HTERT RPE-1 (cell line): Measurements from ENCODE around the gene RAD18.

Experiments used
- in situ Hi-C: fragments of 300-500 bp; cut with MboI; formaldehyde crosslinking; loops from 4 replicates; pipeline ENCODE4 v1.14.3; 2020; ENCODE audit warnings: low sequenced_read_pairs

RAD18 gene, protein sequence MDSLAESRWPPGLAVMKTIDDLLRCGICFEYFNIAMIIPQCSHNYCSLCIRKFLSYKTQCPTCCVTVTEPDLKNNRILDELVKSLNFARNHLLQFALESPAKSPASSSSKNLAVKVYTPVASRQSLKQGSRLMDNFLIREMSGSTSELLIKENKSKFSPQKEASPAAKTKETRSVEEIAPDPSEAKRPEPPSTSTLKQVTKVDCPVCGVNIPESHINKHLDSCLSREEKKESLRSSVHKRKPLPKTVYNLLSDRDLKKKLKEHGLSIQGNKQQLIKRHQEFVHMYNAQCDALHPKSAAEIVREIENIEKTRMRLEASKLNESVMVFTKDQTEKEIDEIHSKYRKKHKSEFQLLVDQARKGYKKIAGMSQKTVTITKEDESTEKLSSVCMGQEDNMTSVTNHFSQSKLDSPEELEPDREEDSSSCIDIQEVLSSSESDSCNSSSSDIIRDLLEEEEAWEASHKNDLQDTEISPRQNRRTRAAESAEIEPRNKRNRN

GRCh38 chr3:8963137-8963853 lies at the start of gene RAD18:
RAD18 (minus strand) TSS chr3:8963472; CDS start chr3:8963385, 87 bp downstream.
- in situ Hi-C loops = no loop called here

DNA sequence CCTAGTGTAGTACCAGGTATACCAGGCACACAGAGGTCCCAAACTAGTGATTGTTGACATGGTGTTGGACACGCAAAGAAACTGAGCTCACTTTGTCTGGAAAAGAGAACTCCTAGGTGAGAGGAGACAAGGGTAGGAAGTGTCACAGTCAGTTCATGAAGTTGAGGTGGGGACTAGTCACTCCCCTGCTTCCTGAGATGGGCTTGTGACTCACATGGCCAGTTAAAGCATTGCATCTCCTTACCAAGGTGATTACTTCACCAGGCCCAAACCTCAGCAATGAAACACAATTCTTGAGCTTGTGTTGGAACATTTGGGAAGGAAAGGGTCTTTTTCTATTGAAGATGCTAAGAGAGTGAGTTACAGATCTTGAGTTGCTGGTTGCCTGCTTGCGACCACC lies 49.2 kb upstream of the RAD18 start:
- in situ Hi-C loops = no loop called here

- in situ Hi-C loops = no loop called here
Measured at GRCh38 chr3:9009976-9010545, 46.8 kb upstream of the RAD18 start.

DNA sequence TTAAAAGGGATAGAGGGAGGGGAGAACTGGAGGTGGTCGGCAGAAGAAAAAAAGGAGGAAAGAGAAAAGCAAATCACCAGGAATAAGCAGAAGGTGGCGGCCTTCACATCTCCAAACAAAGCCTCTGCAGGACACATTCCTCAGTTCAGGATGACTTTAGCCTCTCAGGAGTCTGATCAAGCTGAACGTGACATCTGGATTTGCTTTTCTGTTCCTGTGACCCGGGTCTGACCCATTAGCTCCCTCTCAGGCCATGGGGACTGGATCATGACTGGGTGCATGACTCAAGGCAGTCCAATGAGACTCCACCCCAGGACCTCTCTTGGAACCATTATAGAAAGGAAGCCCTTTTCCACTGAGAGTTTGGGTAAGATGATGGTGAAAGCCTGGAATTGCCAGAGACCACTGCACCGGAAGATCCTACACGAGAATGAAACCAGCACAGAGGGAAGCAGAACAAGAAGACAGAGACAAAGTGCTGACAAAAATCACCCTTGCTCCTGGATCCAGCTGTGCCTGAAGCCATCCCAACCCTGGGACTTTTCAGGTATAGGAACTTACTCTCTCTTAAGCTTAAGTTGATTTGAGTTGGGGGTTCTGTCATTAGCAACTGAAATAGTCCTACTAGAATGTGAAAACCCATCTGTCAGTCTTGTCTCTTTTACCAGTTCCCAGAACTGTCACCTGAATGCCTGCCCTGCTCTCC lies 45.4 kb upstream of the RAD18 start:
- in situ Hi-C loops = no loop called here

- in situ Hi-C loops = no loop called here
Measured at GRCh38 chr3:9007928-9008327, 44.7 kb upstream of the RAD18 start.

- in situ Hi-C loops = no loop called here
Measured at GRCh38 chr3:9007213-9007612, 43.9 kb upstream of the RAD18 start.

DNA sequence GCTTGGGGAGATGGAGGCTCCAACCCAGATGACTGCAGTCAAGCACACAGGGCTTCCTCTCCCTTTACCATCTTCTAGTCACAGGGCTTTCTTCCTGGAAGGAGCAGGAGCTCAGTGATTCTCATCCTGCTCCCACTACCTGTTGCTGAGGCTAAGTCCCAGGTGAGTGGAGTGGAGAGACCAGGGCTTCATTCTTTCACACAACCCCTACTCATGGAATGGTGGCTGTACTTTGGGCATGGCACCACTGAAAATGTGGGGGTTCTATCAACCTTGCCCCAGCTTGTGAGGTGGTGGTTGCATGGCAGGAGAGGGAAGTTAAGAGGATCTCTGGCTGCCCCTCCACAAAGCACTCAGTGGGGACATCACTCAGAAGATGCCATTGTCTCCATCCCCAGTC lies 36.8 kb upstream of the RAD18 start:
- in situ Hi-C loops = no loop called here

GRCh38 chr3:8997151-8997550 lies 33.9 kb upstream of the RAD18 start:
- in situ Hi-C loops = no loop called here

GRCh38 chr3:8996681-8997121 lies 33.4 kb upstream of the RAD18 start:
- in situ Hi-C loops = no loop called here

- in situ Hi-C loops = no loop called here
Measured at GRCh38 chr3:8996216-8996615, 32.9 kb upstream of the RAD18 start.

DNA sequence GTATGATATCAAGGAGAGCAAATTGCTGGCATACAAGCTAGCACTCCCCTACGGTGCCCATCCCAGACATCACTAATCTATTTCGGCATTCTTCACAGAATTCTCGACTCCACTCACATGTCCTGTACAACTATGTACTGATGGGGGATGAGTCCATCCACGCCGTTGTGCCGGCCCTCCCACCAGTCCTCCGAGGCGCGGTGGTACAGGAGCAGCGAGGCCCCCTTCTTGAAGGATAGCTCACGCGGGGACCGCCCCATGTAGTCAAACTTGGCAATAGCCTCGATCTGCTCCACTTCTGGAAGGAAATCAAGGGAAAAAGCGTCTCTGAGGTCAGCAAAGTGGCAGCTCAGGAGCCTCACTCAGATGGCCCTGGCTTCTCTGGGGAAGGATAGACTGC lies 31.0 kb upstream of the RAD18 start:
- in situ Hi-C loops = no loop called here

GRCh38 chr3:8993331-8993730 lies 30.1 kb upstream of the RAD18 start:
- in situ Hi-C loops = no loop called here

DNA sequence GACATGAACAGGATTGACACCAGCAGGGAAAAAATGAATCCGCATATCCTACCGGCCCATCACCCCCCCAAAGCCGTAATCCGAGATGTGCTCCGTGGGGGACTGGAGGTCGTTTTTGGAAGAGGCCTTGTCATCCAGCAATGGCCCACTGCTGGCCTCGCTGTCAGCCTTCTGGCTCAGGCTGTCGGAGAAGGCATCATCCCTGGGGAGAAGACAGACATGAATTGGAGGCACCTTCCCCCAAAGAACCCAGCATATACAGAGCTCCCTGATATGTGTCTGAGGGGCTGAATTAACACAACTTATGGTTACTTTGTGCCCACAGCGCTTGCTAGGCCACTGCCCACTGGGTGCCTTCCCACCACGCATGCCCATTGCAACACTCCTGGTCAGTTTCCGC lies 29.6 kb upstream of the RAD18 start:
- in situ Hi-C loops = no loop called here

DNA sequence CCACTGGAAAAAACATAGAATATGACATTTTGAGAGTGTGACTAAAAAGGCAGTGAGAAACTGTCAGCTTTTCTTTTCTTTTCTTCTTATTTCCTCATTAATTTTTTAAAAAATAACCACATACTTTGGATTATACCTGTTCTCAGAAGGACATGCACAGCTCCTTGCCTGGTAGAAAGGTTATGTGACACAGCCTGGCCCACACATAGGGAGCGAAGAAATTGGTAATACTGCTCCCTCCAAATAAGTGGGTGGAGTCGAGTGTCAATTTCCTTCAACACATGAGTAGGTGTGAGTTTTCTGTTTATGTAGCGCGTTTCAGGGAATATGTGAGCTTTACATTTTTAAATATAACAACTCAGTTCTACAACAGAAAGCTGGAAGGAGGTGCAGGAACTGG lies 28.9 kb upstream of the RAD18 start:
- in situ Hi-C loops = no loop called here

DNA sequence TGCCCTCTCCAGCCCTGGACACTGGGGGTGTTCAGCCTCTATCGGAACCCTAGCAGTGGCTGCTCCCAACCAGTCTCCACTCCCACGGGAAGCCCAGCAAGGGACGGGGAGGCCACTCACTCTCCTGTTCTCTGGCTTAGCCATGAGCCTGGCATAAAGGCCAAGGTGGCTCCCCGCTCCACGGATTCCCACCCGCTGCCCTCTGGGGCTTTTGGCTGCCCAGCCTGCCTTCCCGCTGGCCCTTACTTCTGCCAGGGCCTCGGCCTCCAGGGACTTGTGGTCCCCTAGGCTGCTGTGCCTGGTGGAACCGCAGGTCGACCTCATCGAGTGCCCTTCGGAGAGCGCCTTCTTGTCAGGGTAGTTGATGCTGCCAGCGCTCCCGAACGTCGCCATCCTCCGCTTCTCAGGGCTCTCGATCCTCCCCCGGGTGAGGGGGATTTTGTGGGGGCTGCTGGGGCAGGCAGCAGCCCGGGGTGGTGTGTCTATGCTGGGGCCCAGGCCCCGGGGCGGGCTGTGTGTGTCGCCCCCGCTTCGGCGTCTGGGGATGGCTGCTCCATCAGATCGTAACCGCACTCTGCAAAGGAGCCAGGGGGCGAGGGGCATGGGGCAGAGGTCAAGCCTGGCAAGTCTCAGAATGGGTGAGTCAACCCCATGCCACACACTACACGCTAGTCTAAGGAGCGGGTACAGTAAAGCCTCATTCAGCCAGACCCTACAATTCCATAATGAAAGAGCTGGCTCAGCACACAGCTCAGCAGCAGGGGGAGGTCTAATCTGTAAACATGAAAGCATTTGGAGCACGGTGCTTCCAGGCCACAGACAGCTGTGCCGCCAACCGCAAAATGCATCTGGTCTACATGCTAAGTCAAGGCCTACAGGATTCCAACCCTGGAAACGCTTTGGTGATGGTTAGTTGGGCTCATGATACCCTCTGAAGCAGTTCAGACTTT lies 27.3 kb upstream of the RAD18 start:
- in situ Hi-C loops = no loop called here

GRCh38 chr3:8988791-8989558 lies 25.7 kb upstream of the RAD18 start:
- in situ Hi-C loops = no loop called here

- in situ Hi-C loops = no loop called here
Measured at GRCh38 chr3:8988384-8988655, 25.0 kb upstream of the RAD18 start.

GRCh38 chr3:8987645-8988383 lies 24.5 kb upstream of the RAD18 start:
- in situ Hi-C loops = no loop called here

GRCh38 chr3:8987226-8987625 lies 24.0 kb upstream of the RAD18 start:
- in situ Hi-C loops = no loop called here
